Measurements from ENCODE around the gene TYROBP. TPM values are rescaled to one million over a fixed set of nuclear protein-coding genes. Genes with fewer than 3 reads are reported as not detected.

Gene TYROBP
- total RNA-seq, 2 donors from 2014 or later, result 30.6 to 60.7 TPM

DNA sequence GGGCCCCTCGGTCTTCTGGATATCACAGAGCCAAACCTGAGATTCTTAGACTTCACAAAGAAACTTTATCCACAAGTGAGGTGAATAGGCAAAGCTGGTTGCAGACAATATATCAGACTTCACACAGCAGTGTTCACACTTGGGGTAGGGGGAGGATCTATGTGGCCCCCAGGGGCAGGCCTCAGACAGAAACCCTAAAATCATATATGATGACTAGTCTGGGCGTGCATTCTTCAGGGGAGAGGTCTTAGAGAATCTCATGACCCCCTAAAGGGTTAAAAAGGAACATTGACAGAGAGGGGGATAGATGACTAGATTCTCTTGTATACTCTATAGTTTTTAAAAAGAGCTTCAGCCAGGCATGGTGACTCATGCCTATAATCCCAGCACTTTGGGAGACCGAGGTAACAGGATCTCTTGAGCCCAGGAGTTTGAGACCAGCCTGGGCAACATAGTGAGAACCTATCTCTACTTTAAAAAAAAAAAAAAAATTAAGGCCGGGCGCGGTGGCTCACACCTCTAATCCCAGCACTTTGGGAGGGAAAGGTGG, 2.8 kb downstream of the TYROBP start:
- DNase-seq (ENCODE audit: low spot score), result no peak
- Histone ChIP-seq H3K27me3 (replicated peaks; ENCODE audit: insufficient read depth) (no peaks in the 10 kb centered on the region), H3K36me3 (no peaks in the 10 kb centered on the region), H3K9me3 (no peaks in the 10 kb centered on the region), H3K4me1 (replicated peaks) (no peaks in the 10 kb centered on the region), H3K4me3 (no peak overlapping the region), H3K27ac (no peak overlapping the region)
- intact Hi-C loops (cut with DNase I), result no loop called here
- 70% methylated on average over 6 of the region's 6 CpGs for WGBS
- TF ChIP-seq CTCF (IDR thresholded peaks at IDR 0.05) (no peak), POLR2A (IDR thresholded peaks at IDR 0.05) (no peak), POLR2AphosphoS5 (IDR thresholded peaks at IDR 0.05) (no peak)

- Histone ChIP-seq H3K27me3 (replicated peaks; ENCODE audit: insufficient read depth) (no peaks in the 10 kb centered on the region), H3K4me1 (replicated peaks) (no peaks in the 10 kb centered on the region), H3K4me3 (no peak overlapping the region), H3K9me3 (no peaks in the 10 kb centered on the region), H3K36me3 (no peaks in the 10 kb centered on the region), H3K27ac (no peak overlapping the region)
- WGBS, result 85% methylated on average over 10 of the region's 10 CpGs
- intact Hi-C loops (cut with DNase I), result no loop called here
- no peak for DNase-seq (ENCODE audit: low spot score)
- TF ChIP-seq CTCF (IDR thresholded peaks at IDR 0.05), result no peak
- TF ChIP-seq POLR2AphosphoS5 (IDR thresholded peaks at IDR 0.05), result no peak
- TF ChIP-seq POLR2A (IDR thresholded peaks at IDR 0.05), result no peak
Measured at GRCh38 chr19:35904311-35905068, 3.6 kb downstream of the TYROBP start.

DNA sequence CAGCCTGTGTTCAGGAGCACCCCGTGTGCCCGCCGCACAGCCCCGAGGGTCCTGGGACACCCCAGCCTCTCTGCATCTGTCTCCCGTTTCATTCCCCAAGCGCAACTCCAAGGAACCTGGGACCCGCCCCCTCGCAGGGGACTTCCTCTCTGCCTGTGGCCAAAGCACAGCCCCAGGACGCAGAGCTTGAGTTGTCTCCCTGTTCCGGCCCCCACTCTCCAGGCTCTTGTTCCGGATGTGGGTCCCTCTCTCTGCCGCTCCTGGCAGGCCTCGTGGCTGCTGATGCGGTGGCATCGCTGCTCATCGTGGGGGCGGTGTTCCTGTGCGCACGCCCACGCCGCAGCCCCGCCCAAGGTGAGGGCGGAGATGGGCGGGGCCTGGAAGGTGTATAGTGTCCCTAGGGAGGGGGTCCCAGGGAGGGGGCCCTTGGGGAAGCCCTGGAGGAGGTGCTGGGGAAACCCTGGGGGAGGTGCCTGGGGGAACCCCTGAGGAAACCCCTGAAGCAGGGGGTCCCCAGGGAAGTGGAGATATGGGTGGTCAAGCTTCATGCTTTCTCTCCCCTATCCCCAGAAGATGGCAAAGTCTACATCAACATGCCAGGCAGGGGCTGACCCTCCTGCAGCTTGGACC, 4.4 kb downstream of the TYROBP start:
- TF ChIP-seq POLR2AphosphoS5 (IDR thresholded peaks at IDR 0.05) (peak; percentile 68), CTCF (IDR thresholded peaks at IDR 0.05) (no peak), POLR2A (IDR thresholded peaks at IDR 0.05) (peak; percentile 37)
- Histone ChIP-seq H3K4me3 (peak overlapping the region in 1 of 2 donors; percentile 8), H3K27ac (peak overlapping the region; percentile 26 to 33), H3K27me3 (replicated peaks; ENCODE audit: insufficient read depth) (no peaks in the 10 kb centered on the region), H3K9me3 (no peaks in the 10 kb centered on the region), H3K36me3 (no peaks in the 10 kb centered on the region), H3K4me1 (replicated peaks) (no peaks in the 10 kb centered on the region)
- intact Hi-C loops (cut with DNase I), result no loop called here
- 1% methylated on average over 18 of the region's 24 CpGs for WGBS
- DNase-seq (ENCODE audit: low spot score), result peak; percentile 50

DNA sequence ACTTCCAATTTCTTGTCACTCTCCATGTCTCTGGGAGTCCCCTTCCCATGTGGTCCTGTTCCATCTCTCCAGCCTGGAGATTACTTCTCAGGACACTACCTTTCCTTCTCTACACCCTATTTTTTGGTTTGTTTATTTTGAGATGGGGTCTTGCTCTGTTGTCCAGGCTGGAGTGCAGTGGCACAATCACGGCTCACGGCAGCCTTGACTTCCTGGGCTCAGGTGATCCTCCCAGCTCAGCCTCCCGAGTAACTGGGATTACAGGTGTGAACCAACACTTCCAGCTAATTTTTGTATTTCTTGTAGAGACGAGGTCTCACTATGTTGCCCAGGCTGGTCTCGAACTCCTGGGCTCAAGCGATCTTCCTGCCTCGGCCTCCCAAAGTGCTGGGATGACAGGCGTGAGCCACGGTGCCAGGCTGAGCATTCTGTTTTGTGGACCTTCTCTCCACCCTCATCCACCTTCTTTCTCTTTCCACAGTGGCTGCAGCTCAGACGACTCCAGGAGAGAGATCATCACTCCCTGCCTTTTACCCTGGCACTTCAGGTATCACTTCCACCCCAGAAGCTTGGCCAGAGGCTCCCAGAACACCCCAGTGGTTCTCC, 5.1 kb downstream of the TYROBP start:
- no peaks in the 10 kb centered on the region for H3K4me1 ChIP-seq (replicated peaks)
- H3K4me3 ChIP-seq, result peak overlapping the region in 1 of 2 donors; percentile 8

More for the DNA sequence above, 5.1 kb downstream of the TYROBP start:
- peak overlapping the region; percentile 26 to 33 for H3K27ac ChIP-seq
- H3K36me3 ChIP-seq, result no peaks in the 10 kb centered on the region
- 71% methylated on average over 10 of the region's 10 CpGs for WGBS
- intact Hi-C loops (cut with DNase I), result no loop called here
- TF ChIP-seq POLR2AphosphoS5 (IDR thresholded peaks at IDR 0.05) (no peak), POLR2A (IDR thresholded peaks at IDR 0.05) (no peak), CTCF (IDR thresholded peaks at IDR 0.05) (no peak)
- H3K9me3 ChIP-seq, result no peaks in the 10 kb centered on the region
- H3K27me3 ChIP-seq (replicated peaks; ENCODE audit: insufficient read depth), result no peaks in the 10 kb centered on the region
- DNase-seq (ENCODE audit: low spot score), result no peak

Measured in prostate gland (tissue), 2 donors.